ENCODE results near the gene FLYWCH2. TPM values are rescaled to one million over a fixed set of nuclear protein-coding genes. Genes with fewer than 3 reads are reported as not detected.

FLYWCH2 gene
- 57.3 and 77.7 TPM in 2 replicates for total RNA-seq (2014; rRNA removed; shearing (Covaris generic))

GRCh38 chr16:2882650-2883457 is at the start of gene FLYWCH2:
FLYWCH2 (plus strand) TSS chr16:2883215; CDS start chr16:2896450, 13,235 bp downstream.
- DNase-seq (ENCODE audit: low spot score) = peak; percentile 99

GRCh38 chr16:2833776-2834175 is 49.2 kb upstream of the FLYWCH2 start:
- DNase-seq (ENCODE audit: low spot score) = no peak

- DNase-seq (ENCODE audit: low spot score) = no peak
Measured at GRCh38 chr16:2834968-2835367, 48.0 kb upstream of the FLYWCH2 start.

GRCh38 chr16:2835638-2836493 is 47.1 kb upstream of the FLYWCH2 start:
- DNase-seq (ENCODE audit: low spot score) = peak; percentile 99

- DNase-seq (ENCODE audit: low spot score) = no peak
Measured at GRCh38 chr16:2836646-2837508, 46.1 kb upstream of the FLYWCH2 start.

GRCh38 chr16:2838928-2839327 is 44.1 kb upstream of the FLYWCH2 start:
- peak; percentile 67 for DNase-seq (ENCODE audit: low spot score)

- no peak for DNase-seq (ENCODE audit: low spot score)
Measured at GRCh38 chr16:2839650-2840450, 43.2 kb upstream of the FLYWCH2 start.

- no peak for DNase-seq (ENCODE audit: low spot score)
Measured at GRCh38 chr16:2840914-2841313, 42.1 kb upstream of the FLYWCH2 start.

GRCh38 chr16:2841606-2842339 is 41.2 kb upstream of the FLYWCH2 start:
- DNase-seq (ENCODE audit: low spot score) = no peak

GRCh38 chr16:2842340-2843000 is 40.5 kb upstream of the FLYWCH2 start:
- no peak for DNase-seq (ENCODE audit: low spot score)

- DNase-seq (ENCODE audit: low spot score) = no peak
Measured at GRCh38 chr16:2843526-2843925, 39.5 kb upstream of the FLYWCH2 start.

GRCh38 chr16:2845116-2845515 is 37.9 kb upstream of the FLYWCH2 start:
- no peak for DNase-seq (ENCODE audit: low spot score)

- peak; percentile 81 for DNase-seq (ENCODE audit: low spot score)
Measured at GRCh38 chr16:2846511-2847310, 36.3 kb upstream of the FLYWCH2 start.

GRCh38 chr16:2848933-2849725 is 33.9 kb upstream of the FLYWCH2 start:
- no peak for DNase-seq (ENCODE audit: low spot score)

- DNase-seq (ENCODE audit: low spot score) = no peak
Measured at GRCh38 chr16:2852003-2852730, 30.8 kb upstream of the FLYWCH2 start.

- no peak for DNase-seq (ENCODE audit: low spot score)
Measured at GRCh38 chr16:2852731-2853507, 30.1 kb upstream of the FLYWCH2 start.

All from H4 (cell line).